A549 (cell line): Measurements from ENCODE around the gene TBC1D10A.

Experiments used
- HOXB5 ChIP-seq: fragments of 250-450 bp; sonication (Bioruptor Pico); IDR thresholded peaks from 2 replicates; pipeline ENCODE4 v1.5.0; 2020; ENCODE audit warnings: mild to moderate bottlenecking, moderate library complexity
- JUN ChIP-seq, 2 experiments: fragments of >200 bp; sonication (Bioruptor Twin); formaldehyde crosslinking; IDR thresholded peaks; 2 replicates in 1 of 2; 3 replicates in 1 of 2; pipeline ENCODE4 v1.6.1; 2016 to 2017
- MAX ChIP-seq: IDR thresholded peaks from 2 replicates; pipeline ENCODE4 v1.6.1; 2012
- MAZ ChIP-seq: fragments of 150-350 bp; IDR thresholded peaks from 2 replicates; pipeline ENCODE4 v1.6.1; 2014; ENCODE audit warnings: antibody characterized with exemption, low read depth, low read length, borderline replicate concordance
- PHF8 ChIP-seq: fragments of 200-600 bp; sonication (generic); IDR thresholded peaks from 2 replicates; pipeline ENCODE4 v1.6.1; 2016; ENCODE audit warnings: low read depth, mild to moderate bottlenecking, antibody characterized with exemption, moderate library complexity, borderline replicate concordance
- POLR2A ChIP-seq: IDR thresholded peaks from 2 replicates; pipeline ENCODE4 v1.6.1; 2012; ENCODE audit warnings: mild to moderate bottlenecking, low read length
- SMC3 ChIP-seq: fragments of >200 bp; sonication (Bioruptor Twin); formaldehyde crosslinking; IDR thresholded peaks from 3 replicates; pipeline ENCODE4 v1.6.1; 2018; ENCODE audit warnings: inconsistent platforms
- TF ChIP-seq, protein P1 (sequence below): fragments of 250-450 bp; sonication (Bioruptor Pico); IDR thresholded peaks from 2 replicates; pipeline ENCODE4 v1.5.0; 2021; ENCODE audit warnings: mild to moderate bottlenecking, moderate library complexity, borderline replicate concordance
- TF ChIP-seq, protein P2 (sequence below): fragments of >200 bp; sonication (Bioruptor Twin); formaldehyde crosslinking; IDR thresholded peaks from 3 replicates; pipeline ENCODE4 v1.5.1; 2016

- no peak for TF ChIP-seq JUN (IDR thresholded peaks at IDR 0.05)
- no peak for TF ChIP-seq MAZ
- no peak for TF ChIP-seq HOXB5 (CRISPR knock-in tag)
- TF ChIP-seq MAX, result no peak
- TF ChIP-seq, protein P1, sequence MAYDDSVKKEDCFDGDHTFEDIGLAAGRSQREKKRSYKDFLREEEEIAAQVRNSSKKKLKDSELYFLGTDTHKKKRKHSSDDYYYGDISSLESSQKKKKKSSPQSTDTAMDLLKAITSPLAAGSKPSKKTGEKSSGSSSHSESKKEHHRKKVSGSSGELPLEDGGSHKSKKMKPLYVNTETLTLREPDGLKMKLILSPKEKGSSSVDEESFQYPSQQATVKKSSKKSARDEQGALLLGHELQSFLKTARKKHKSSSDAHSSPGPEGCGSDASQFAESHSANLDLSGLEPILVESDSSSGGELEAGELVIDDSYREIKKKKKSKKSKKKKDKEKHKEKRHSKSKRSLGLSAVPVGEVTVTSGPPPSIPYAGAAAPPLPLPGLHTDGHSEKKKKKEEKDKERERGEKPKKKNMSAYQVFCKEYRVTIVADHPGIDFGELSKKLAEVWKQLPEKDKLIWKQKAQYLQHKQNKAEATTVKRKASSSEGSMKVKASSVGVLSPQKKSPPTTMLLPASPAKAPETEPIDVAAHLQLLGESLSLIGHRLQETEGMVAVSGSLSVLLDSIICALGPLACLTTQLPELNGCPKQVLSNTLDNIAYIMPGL, result no peak
- TF ChIP-seq, protein P2, sequence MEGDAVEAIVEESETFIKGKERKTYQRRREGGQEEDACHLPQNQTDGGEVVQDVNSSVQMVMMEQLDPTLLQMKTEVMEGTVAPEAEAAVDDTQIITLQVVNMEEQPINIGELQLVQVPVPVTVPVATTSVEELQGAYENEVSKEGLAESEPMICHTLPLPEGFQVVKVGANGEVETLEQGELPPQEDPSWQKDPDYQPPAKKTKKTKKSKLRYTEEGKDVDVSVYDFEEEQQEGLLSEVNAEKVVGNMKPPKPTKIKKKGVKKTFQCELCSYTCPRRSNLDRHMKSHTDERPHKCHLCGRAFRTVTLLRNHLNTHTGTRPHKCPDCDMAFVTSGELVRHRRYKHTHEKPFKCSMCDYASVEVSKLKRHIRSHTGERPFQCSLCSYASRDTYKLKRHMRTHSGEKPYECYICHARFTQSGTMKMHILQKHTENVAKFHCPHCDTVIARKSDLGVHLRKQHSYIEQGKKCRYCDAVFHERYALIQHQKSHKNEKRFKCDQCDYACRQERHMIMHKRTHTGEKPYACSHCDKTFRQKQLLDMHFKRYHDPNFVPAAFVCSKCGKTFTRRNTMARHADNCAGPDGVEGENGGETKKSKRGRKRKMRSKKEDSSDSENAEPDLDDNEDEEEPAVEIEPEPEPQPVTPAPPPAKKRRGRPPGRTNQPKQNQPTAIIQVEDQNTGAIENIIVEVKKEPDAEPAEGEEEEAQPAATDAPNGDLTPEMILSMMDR, result no peak
- no peak for TF ChIP-seq PHF8
- TF ChIP-seq POLR2A, result no peak
- no peak for TF ChIP-seq SMC3
Observed at GRCh38 chr22:30265823-30266444, 60.8 kb downstream of the TBC1D10A start.
